GM23248 (cell line): ENCODE results near the gene PLD5.

Experiments
- EZH2 ChIP-seq: fragments of 200-600 bp; sonication (generic); IDR thresholded peaks from 2 replicates; pipeline ENCODE4 v1.6.1; 2018; ENCODE audit warnings: antibody characterized with exemption, mild to moderate bottlenecking; ENCODE audit not compliant: insufficient read depth, poor library complexity, severe bottlenecking
- EZH2phosphoT487 ChIP-seq: fragments of 200-600 bp; sonication (generic); IDR thresholded peaks from 2 replicates; pipeline ENCODE4 v1.6.1; 2018; ENCODE audit warnings: antibody characterized with exemption, moderate library complexity, mild to moderate bottlenecking, low read depth; ENCODE audit not compliant: insufficient read depth

DNA sequence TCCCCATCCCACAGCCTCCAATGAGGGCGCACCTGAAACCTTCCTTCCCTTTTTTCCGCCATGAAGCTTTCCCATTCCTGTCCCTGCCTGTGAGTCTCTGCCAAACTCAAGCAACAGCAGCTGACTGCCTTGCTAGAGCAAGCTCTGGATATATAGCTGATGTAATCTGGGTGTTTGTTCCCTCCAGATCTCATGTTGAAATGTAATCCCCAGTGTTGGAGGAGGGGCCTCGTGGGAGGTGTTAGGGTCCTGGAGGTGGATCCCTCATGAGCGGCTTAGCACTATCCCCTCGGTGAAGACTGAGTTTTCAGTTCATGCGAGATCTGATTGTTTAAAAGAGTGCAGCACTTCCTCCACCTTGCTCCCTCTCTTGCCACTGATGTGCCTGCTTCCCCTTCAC lies 321.2 kb downstream of the PLD5 start:
- TF ChIP-seq EZH2, result no peak
- no peak for TF ChIP-seq EZH2phosphoT487
